ENCODE measurements around the gene GPC6.

DNA sequence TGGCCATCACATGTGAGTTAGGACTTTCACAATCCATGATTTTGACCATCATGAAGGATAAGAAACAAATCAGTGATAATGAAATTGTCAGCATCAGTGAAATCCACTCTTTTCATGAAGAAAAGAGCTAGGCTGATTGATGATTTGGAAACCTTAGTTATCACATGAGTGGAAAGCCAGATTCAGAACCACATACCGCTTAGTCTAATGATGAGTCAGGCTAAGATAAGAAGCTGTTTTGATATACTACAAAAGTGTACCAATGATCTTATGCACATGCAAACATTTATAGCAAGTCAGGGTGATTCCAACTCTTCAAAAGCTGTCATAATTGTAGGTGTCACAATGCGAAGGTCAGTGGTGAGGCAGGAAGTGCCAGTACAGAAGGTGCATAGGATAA, 519.3 kb downstream of the GPC6 start:
- TF ChIP-seq, protein P1, sequence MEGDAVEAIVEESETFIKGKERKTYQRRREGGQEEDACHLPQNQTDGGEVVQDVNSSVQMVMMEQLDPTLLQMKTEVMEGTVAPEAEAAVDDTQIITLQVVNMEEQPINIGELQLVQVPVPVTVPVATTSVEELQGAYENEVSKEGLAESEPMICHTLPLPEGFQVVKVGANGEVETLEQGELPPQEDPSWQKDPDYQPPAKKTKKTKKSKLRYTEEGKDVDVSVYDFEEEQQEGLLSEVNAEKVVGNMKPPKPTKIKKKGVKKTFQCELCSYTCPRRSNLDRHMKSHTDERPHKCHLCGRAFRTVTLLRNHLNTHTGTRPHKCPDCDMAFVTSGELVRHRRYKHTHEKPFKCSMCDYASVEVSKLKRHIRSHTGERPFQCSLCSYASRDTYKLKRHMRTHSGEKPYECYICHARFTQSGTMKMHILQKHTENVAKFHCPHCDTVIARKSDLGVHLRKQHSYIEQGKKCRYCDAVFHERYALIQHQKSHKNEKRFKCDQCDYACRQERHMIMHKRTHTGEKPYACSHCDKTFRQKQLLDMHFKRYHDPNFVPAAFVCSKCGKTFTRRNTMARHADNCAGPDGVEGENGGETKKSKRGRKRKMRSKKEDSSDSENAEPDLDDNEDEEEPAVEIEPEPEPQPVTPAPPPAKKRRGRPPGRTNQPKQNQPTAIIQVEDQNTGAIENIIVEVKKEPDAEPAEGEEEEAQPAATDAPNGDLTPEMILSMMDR (IDR thresholded peaks at IDR 0.05), result no peak
- no peak for TF ChIP-seq POLR2A (IDR thresholded peaks at IDR 0.05)
